Activated naive CD8-positive, alpha-beta T cell treated with anti-CD3 and anti-CD28 coated beads, Interleukin-2, amount 50 U/mL, for 24 hours (primary cell): ENCODE results near the gene CUBN.
"Not testable (repeated sequence)": the region's sequence is repeated elsewhere in the genome, so short reads cannot be mapped to it uniquely, and the experiment has no call there.

Experiments used
- ATAC-seq: fragments of 150-1000 bp; cut with Tn5 transposase; one replicate; pipeline ENCODE4 v1.10.0; 2021
- DNase-seq: peaks from one replicate; pipeline ENCODE4 v3.0.0; 2021
- H3K27ac Mint-ChIP-seq: one replicate; pipeline ENCODE4 v1.8.0; 2021; ENCODE audit warnings: mild to moderate bottlenecking, mixed read lengths
- H3K27me3 Mint-ChIP-seq: one replicate; pipeline ENCODE4 v1.8.0; 2021; ENCODE audit warnings: mixed read lengths
- H3K36me3 Mint-ChIP-seq: one replicate; pipeline ENCODE4 v1.8.0; 2021; ENCODE audit warnings: low read depth, mixed read lengths
- H3K4me1 Mint-ChIP-seq: one replicate; pipeline ENCODE4 v1.8.0; 2021; ENCODE audit warnings: mixed read lengths
- H3K4me3 Mint-ChIP-seq: one replicate; pipeline ENCODE4 v1.8.0; 2021; ENCODE audit warnings: mild to moderate bottlenecking, moderate library complexity, mixed read lengths
- H3K9me3 Mint-ChIP-seq: one replicate; pipeline ENCODE4 v1.8.0; 2021; ENCODE audit warnings: mixed read lengths

The CUBN gene

GRCh38 chr10:17125206-17125893 is 4.3 kb downstream of the CUBN start:
- DNase-seq = no peak
- no peak overlapping the region for H3K27ac Mint-ChIP-seq
- no peaks in the 10 kb centered on the region for H3K27me3 Mint-ChIP-seq
- H3K36me3 Mint-ChIP-seq = peaks cover 5% of the 10 kb centered on the region
- ATAC-seq = no peak
- H3K4me1 Mint-ChIP-seq = no peaks in the 10 kb centered on the region
- no peak overlapping the region for H3K4me3 Mint-ChIP-seq
- no peaks in the 10 kb centered on the region for H3K9me3 Mint-ChIP-seq

- peaks cover 5% of the 10 kb centered on the region for H3K36me3 Mint-ChIP-seq
- H3K4me1 Mint-ChIP-seq = no peaks in the 10 kb centered on the region
- DNase-seq (no peak), ATAC-seq (no peak)
- no peaks in the 10 kb centered on the region for H3K9me3 Mint-ChIP-seq
- H3K4me3 Mint-ChIP-seq = no peak overlapping the region
- no peak overlapping the region for H3K27ac Mint-ChIP-seq
- no peaks in the 10 kb centered on the region for H3K27me3 Mint-ChIP-seq
Measured at GRCh38 chr10:17123961-17124360, 5.7 kb downstream of the CUBN start.

GRCh38 chr10:17122726-17123661 is 6.6 kb downstream of the CUBN start:
- Mint-ChIP-seq H3K4me1 (no peaks in the 10 kb centered on the region), H3K27ac (no peak overlapping the region), H3K36me3 (peaks cover 5% of the 10 kb centered on the region), H3K27me3 (no peaks in the 10 kb centered on the region), H3K9me3 (no peaks in the 10 kb centered on the region), H3K4me3 (no peak overlapping the region)
- no peak for DNase-seq
- no peak for ATAC-seq

GRCh38 chr10:17122052-17122451 is 7.6 kb downstream of the CUBN start:
- peak overlapping the region; percentile 46 for H3K27ac Mint-ChIP-seq
- H3K4me1 Mint-ChIP-seq = no peaks in the 10 kb centered on the region
- no peak overlapping the region for H3K4me3 Mint-ChIP-seq
- no peaks in the 10 kb centered on the region for H3K27me3 Mint-ChIP-seq
- peaks cover 5% of the 10 kb centered on the region for H3K36me3 Mint-ChIP-seq
- ATAC-seq (no peak), DNase-seq (no peak)
- H3K9me3 Mint-ChIP-seq = no peaks in the 10 kb centered on the region

GRCh38 chr10:17120694-17121093 is 8.9 kb downstream of the CUBN start:
- H3K4me3 Mint-ChIP-seq = no peak overlapping the region
- no peaks in the 10 kb centered on the region for H3K9me3 Mint-ChIP-seq
- no peak overlapping the region for H3K27ac Mint-ChIP-seq
- no peak for ATAC-seq
- no peaks in the 10 kb centered on the region for H3K27me3 Mint-ChIP-seq
- no peaks in the 10 kb centered on the region for H3K4me1 Mint-ChIP-seq
- H3K36me3 Mint-ChIP-seq = peaks cover 5% of the 10 kb centered on the region
- DNase-seq = no peak

- no peak overlapping the region for H3K4me3 Mint-ChIP-seq
- H3K36me3 Mint-ChIP-seq = peaks cover 5% of the 10 kb centered on the region
- no peaks in the 10 kb centered on the region for H3K27me3 Mint-ChIP-seq
- H3K4me1 Mint-ChIP-seq = no peaks in the 10 kb centered on the region
- DNase-seq = no peak
- ATAC-seq = no peak
- H3K9me3 Mint-ChIP-seq = no peaks in the 10 kb centered on the region
- H3K27ac Mint-ChIP-seq = no peak overlapping the region
Measured at GRCh38 chr10:17119845-17120244, 9.8 kb downstream of the CUBN start.

- Mint-ChIP-seq H3K4me1 (no peaks in the 10 kb centered on the region), H3K27ac (no peak overlapping the region), H3K9me3 (no peaks in the 10 kb centered on the region), H3K4me3 (no peak overlapping the region), H3K36me3 (peaks cover 5% of the 10 kb centered on the region), H3K27me3 (no peaks in the 10 kb centered on the region)
- no peak for DNase-seq
- no peak for ATAC-seq
Measured at GRCh38 chr10:17116193-17116592, 13.4 kb downstream of the CUBN start.

GRCh38 chr10:17115683-17116082 is 13.9 kb downstream of the CUBN start:
- Mint-ChIP-seq H3K9me3 (no peaks in the 10 kb centered on the region), H3K4me3 (no peak overlapping the region), H3K27ac (no peak overlapping the region), H3K4me1 (no peaks in the 10 kb centered on the region), H3K27me3 (no peaks in the 10 kb centered on the region), H3K36me3 (peaks cover 9% of the 10 kb centered on the region)
- DNase-seq (no peak), ATAC-seq (no peak)

- ATAC-seq, H3K27ac Mint-ChIP-seq, H3K4me3 Mint-ChIP-seq, H3K9me3 Mint-ChIP-seq, H3K36me3 Mint-ChIP-seq, DNase-seq, H3K4me1 Mint-ChIP-seq, H3K27me3 Mint-ChIP-seq: not testable (repeated sequence)
Measured at GRCh38 chr10:17114878-17115444, 14.7 kb downstream of the CUBN start.

- Mint-ChIP-seq H3K4me3 (no peak overlapping the region), H3K36me3 (peaks cover 9% of the 10 kb centered on the region), H3K27ac (no peak overlapping the region), H3K9me3 (no peaks in the 10 kb centered on the region), H3K27me3 (no peaks in the 10 kb centered on the region), H3K4me1 (peaks cover 7% of the 10 kb centered on the region)
- no peak for DNase-seq
- no peak for ATAC-seq
Measured at GRCh38 chr10:17113889-17114540, 15.6 kb downstream of the CUBN start.

GRCh38 chr10:17113346-17113745 is 16.3 kb downstream of the CUBN start:
- Mint-ChIP-seq H3K36me3 (peaks cover 11% of the 10 kb centered on the region), H3K9me3 (no peaks in the 10 kb centered on the region), H3K4me1 (peaks cover 7% of the 10 kb centered on the region), H3K27ac (no peak overlapping the region), H3K27me3 (no peaks in the 10 kb centered on the region), H3K4me3 (no peak overlapping the region)
- no peak for DNase-seq
- no peak for ATAC-seq

GRCh38 chr10:17112566-17112965 is 17.0 kb downstream of the CUBN start:
- no peak overlapping the region for H3K4me3 Mint-ChIP-seq
- H3K9me3 Mint-ChIP-seq = no peaks in the 10 kb centered on the region
- no peaks in the 10 kb centered on the region for H3K27me3 Mint-ChIP-seq

GRCh38 chr10:17109475-17110207 is 20.0 kb downstream of the CUBN start:
- peak; percentile 11 for DNase-seq
- H3K27ac Mint-ChIP-seq = no peak overlapping the region
- H3K4me1 Mint-ChIP-seq = peaks cover 7% of the 10 kb centered on the region
- peaks cover 11% of the 10 kb centered on the region for H3K36me3 Mint-ChIP-seq
- H3K27me3 Mint-ChIP-seq = no peaks in the 10 kb centered on the region
- peak; percentile 95 for ATAC-seq
- H3K4me3 Mint-ChIP-seq = no peak overlapping the region
- H3K9me3 Mint-ChIP-seq = no peaks in the 10 kb centered on the region

More at GRCh38 chr10:17112566-17112965, 17.0 kb downstream of the CUBN start:
- Mint-ChIP-seq H3K4me1 (peaks cover 7% of the 10 kb centered on the region), H3K27ac (no peak overlapping the region), H3K36me3 (peaks cover 11% of the 10 kb centered on the region)
- DNase-seq = no peak
- no peak for ATAC-seq

GRCh38 chr10:17109046-17109445 is 20.6 kb downstream of the CUBN start:
- Mint-ChIP-seq H3K4me3 (no peak overlapping the region), H3K4me1 (peaks cover 7% of the 10 kb centered on the region), H3K36me3 (peaks cover 8% of the 10 kb centered on the region), H3K27me3 (no peaks in the 10 kb centered on the region), H3K9me3 (no peaks in the 10 kb centered on the region), H3K27ac (no peak overlapping the region)
- ATAC-seq = no peak
- DNase-seq = no peak
